Right ventricle myocardium inferior (tissue), 1 donor: ENCODE results near the gene PDE1A. TPM values are rescaled to one million over a fixed set of nuclear protein-coding genes. Genes with fewer than 3 reads are reported as not detected.
A peak's percentile ranks its signal among the peaks of the same experiment; 100 is the strongest.

ENCODE experiments used
- ATAC-seq: fragments of 200-7000 bp; cut with Tn5 transposase; one replicate; pipeline ENCODE4 v1.9.1; 2020; ENCODE audit warnings: mild to moderate bottlenecking, moderate library complexity
- DNase-seq: peaks from one replicate; pipeline ENCODE4 v3.0.0; 2021; ENCODE audit errors: missing footprints
- intact Hi-C: fragments of 100-400 bp; cut with DNase I; formaldehyde crosslinking; loops from one replicate; pipeline ENCODE4 v1.11.0; 2022
- total RNA-seq: library from RNA; stranded (reverse); fragmentation: NEBNext Ultra II Directional; extraction: Animal tissue kit (Norgen Biotek cat#: 25700); gene quantifications from one replicate; pipeline ENCODE4 v1.2.1, GENCODE V29; 2021
- donor health status: DM: no; HTN: yes; CAD: no; lungs with severe emphysema.

Gene PDE1A
- total RNA-seq, 1 donor from 2014 or later: 14.6 TPM

DNA sequence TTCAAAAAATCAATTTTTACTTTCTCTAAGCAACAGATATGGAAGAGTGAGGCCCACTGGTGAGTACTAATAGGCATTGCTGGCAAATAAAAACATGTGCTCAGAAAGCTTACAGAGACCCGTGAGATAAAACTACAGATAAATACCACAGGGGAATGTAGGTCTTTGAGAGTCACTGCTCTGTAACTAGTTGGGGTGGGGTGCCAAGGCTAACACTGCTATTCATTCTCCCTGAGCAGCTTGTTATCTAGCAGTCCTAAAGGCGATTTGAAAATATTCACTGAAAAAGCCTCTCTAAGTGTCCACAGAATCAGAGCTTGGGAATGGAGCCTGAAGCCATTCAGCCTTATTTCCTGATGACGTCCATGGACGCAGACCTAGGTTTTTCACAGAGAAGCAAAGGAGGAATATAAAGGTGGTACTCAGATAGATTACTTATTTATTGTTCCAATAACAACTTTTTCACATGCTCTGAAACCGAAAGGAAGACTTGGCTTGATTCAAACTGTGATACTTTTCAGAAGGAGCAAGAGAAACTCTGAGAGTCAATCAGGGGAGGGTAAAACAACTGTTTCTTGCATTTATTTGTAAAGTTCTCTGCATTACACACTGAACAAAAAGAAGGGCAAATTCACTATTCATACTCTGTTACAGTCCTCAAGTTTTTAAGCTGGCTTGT lies 252.8 kb downstream of the PDE1A start:
- DNase-seq (no peak), ATAC-seq (no peak)
- intact Hi-C loops: no loop called here

DNA sequence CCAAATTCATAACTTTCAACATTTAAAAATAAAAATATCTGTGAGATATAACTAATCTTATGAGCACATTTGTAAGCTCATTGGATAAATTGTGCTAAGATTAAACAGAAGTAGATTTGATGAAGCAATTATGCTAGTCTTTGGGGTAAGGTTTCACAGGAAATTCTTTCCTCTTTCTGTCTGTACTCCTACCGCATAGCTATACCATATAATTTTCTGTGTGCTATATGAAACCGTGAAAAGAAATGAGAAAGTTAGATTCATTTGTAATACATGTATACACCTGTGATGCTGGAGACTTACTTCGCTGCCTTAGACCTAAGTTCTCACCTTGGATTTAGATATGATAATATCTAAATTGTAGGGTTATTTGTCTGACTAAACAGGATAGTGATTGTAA lies 256.5 kb downstream of the PDE1A start:
- DNase-seq (no peak), ATAC-seq (no peak)
- intact Hi-C loops: no loop called here

DNA sequence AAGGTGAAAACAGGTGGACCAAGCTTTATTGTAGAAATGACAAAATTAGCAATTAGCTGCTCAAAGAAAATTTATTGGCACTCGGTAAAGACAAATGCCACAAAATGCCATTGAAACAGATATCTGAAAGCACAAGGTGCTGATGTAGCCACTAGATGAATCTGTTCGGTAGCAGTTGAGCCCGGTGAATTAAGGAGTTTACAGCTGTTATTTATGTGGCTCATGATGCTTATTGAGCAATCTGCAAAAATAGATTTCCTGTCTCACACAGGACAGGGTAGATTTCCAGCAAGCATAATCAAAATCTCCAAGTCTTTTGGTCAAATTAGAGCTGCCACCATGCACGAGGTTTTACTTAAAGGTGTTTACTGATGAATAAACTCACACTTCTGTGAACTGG lies 259.0 kb downstream of the PDE1A start:
- DNase-seq (no peak), ATAC-seq (no peak)
- intact Hi-C loops: no loop called here

DNA sequence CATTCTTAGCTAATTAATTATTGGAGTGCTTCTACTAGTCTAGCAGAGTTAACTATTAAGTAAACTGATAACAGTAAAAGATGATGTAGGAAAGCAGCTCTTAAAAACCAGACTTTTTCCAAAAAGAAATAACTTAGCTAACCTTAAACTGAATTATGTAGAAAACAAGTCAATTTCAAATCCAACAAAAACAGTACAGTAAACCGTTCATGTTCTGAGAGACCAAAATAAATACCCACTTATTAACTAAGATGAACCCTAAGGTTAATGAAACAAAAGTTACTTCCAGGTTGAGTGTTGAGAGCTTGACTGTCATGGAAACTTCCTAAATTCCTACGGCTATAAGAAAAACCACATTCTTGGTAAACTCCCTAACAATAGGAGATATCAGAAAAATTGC lies 260.0 kb downstream of the PDE1A start:
- no peak for ATAC-seq
- intact Hi-C loops: no loop called here
- DNase-seq: no peak

DNA sequence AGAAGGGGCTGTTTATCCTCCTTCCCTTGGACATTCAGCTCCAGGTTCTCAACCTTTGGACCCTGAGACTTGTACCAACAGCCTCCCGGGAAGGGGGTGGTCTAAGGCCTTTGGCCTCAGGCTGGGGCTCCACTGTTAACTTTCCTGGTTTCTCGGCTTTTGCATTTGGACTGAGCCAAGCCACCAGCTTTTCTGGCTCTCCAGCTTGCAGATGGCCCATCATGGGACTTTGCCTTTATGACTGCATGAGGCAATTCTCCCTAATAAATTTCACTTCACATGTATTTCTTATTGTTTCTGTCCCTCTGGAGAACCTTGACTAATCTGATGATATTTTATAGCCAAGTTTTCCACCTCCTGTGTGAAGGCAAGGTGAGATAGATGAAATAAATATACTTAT lies 260.4 kb downstream of the PDE1A start:
- no peak for ATAC-seq
- intact Hi-C loops: no loop called here
- no peak for DNase-seq

DNA sequence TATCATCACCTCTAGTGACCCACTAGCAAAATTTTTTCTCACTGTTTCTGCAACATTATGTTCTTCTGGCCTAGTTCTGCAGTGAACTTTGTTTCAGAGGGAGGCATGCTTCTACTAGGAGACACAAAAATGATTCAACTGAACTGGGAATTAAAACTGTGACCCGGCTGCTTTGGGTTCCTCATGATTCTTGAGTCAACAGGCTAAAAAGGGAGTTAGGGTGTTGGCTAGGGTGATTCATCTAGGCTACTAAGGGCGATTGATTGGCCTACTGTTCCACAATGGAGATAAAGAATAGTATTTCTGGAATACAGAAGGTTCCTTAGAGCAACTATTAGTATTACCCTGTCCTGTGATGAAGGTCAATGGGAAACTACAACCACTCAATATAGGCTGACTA lies 261.6 kb downstream of the PDE1A start:
- no peak for ATAC-seq
- no peak for DNase-seq
- intact Hi-C loops: no loop called here

DNA sequence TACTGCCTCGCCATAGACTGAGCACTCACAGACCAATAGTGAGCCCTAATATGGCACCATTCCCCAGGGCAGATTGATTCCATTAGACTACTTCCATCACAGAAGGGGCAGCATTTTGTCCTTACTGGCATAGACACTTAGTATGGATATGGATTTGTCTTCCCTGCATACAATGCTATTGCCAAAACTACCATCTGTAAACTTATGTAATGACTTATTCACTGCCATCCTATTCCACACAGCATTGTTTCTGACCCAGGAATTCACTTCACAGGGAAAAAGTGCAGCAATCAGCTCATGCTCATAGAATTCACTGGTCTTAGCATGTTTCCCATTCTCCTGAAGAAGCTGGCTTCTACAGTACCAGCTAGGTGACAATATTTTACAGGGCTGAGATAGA lies 262.1 kb downstream of the PDE1A start:
- DNase-seq (no peak), ATAC-seq (no peak)
- intact Hi-C loops: no loop called here

DNA sequence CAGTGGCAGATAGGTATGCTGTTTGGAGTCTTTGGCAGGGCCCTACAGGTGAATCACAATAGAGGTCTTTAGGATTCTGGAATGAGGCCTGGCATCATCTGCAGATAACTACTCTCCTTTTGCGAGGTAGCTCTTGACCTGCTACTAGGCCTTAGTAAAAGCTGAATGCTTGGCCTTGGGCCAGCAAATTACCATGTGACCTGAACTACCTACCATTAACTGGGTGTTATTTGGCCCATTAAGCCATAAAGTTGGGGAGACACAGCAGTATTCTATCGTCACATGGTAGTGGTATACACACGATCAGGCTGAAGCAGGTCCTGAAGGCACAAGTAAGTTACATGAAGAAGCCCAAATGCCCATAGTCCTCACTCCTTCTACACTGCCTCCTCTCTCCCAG lies 263.0 kb downstream of the PDE1A start:
- DNase-seq (no peak), ATAC-seq (no peak)
- intact Hi-C loops: no loop called here

DNA sequence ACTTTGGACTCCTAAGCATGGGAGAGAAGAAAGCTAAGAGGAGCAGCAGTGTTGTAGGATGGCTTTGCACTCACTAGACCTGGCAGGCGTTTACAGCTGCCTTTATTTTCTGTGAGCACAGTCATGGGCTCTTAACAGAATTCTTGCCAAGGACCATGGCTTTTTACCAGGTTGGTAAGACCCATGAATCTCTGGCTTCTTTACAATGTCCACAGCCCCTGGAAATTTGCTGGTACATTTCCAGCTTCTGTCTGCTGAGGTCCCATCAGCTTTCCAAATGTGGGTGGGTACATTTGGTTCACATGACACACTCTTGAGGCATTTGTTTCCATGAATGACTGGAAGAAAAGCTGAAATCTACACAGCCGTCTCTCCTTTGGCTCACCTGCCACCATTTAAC lies 278.5 kb downstream of the PDE1A start:
- DNase-seq: no peak
- intact Hi-C loops: no loop called here
- ATAC-seq: no peak

DNA sequence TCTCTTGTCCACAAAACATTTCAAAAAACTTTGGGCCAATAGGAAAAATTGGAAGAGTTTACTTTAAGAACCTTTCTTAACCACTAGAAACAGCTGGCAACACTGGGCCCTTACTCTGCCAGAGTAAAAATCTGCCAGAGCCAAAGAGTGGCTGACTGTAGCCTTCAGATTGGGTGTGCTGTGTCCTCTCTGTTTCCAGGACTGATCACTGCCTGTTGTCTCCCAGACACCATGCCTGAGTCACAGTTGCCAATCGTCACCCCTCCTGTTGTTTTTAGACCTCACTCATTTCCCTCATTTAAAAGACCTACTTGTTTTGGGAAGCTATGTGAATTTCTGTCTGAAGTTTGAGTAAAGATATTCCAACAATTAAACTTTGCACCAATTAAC lies 282.1 kb downstream of the PDE1A start:
- peak; percentile 94 for ATAC-seq
- DNase-seq: no peak
- intact Hi-C loops: no loop called here

DNA sequence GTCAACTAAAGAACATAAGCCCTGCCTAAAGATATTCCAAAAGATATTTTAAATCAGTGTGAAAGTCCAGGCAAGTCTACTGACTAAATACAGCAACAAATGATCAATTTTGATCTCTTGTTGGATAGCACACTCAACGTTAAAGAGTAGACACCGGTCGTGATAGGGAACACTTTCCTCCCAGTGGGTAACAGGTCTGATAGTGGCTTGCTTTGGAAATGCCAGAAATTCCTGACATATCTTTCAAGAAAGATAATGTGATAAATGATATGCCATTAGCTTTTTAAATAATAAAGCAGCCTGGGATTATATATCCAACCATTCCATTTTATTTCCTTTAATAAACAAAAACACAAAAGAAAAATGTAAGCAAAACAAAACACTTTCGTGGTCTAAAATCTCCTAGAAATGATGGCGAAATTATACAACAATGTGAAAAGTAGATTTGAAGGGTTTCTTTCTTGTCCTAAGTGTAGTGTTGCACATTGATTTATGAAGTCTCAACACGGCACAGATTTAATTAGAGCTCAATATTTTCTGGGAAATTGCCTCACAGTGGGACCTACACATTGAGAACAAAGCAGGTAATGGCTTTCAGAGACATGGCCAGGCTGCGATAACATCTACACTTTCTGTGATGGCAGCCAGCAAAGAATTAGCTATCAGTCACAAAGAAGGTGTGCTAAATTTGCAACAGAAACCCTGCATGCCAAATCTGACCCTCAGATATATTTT lies 282.6 kb downstream of the PDE1A start:
- intact Hi-C loops: no loop called here
- no peak for ATAC-seq
- no peak for DNase-seq

DNA sequence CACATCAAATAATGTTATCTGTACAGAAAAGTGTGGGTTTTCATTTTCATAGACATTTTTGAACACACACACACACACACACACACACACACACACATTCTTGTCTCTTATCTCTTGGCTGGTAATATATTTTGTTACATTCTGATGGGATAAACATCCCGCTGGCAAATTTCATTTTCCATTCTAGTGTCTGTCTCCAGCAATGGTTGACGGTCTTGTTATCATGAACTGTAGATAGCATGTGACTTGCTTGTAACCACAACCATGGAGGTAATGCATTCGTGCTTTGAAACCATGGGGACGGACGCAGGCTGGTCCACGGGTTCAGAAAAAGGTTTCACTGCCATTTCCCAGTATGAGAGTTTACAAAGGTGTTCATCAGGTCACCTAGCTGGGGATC lies 284.8 kb downstream of the PDE1A start:
- ATAC-seq (no peak), DNase-seq (no peak)
- intact Hi-C loops: no loop called here

DNA sequence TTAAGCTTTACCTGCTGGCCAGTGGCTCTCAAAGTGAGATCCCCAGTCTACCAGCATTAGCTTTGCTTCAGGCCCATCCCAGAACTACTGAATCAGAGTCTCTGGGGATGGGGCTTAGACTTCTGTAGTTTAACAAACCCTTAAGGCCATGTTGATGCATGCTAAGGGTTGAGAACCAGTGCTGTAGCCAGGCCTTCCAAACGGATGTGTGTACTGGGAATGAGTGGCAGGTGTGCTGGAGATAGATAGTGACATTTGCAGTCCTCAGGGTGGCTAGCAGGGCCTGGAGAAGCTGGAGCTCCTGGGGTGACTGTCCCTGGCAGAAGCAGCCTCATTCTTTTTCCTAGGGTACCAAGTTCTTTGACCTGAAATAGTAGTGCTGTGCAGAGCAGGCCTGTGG lies 292.6 kb downstream of the PDE1A start:
- ATAC-seq: no peak

DNA sequence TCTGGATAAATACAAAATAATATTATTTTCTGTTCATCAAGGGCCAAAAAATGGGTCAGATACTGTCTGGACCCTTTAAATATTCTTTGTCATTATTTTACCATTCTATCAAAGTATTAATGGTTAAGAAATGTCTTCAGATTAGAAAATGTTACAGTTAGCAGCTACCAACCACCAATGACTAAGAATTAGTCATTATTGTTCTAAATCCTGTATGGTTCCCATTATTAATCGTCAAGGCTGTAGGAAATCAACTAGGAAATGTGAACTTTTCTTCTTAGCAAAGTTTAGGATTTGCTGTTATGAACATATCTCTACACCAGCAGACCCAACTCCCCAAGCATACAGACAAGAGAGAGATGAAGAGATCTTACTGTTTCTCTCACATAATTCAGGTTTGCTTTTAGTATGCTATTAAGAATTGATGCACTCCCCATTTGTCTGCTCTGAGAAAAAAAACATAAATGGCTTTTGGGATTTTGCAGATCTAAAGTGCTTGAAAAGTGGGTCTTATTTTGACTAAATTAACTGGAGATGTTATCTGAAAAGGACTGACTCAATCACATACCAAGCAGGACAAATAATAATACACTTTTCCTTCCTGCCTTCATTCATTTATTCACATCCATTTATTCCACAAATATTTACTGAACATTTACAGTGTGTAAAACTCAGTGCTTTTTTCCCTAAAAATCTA lies 293.5 kb downstream of the PDE1A start:
- DNase-seq: no peak
- no peak for ATAC-seq
- intact Hi-C loops: no loop called here

More for the DNA sequence above, 292.6 kb downstream of the PDE1A start:
- DNase-seq: no peak
- intact Hi-C loops: no loop called here

DNA sequence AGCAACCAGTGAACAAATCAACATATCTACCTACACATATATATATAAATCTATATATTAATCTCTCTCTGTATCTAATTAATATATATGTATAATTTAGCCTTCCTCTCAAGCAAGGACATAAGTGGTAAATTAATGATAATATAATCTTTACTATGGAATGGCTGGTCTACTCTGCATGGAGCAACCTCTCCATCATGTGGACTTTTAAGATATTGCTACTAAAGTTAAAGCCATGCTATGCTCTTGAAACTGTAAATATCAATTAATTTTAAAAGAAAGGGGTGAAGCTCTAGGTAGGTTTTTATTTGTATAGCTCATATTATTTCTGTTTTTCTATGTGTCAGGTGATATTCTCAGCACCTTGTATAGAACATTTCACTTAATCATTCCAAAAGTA lies 294.2 kb downstream of the PDE1A start:
- no peak for DNase-seq
- intact Hi-C loops: no loop called here
- ATAC-seq: no peak

DNA sequence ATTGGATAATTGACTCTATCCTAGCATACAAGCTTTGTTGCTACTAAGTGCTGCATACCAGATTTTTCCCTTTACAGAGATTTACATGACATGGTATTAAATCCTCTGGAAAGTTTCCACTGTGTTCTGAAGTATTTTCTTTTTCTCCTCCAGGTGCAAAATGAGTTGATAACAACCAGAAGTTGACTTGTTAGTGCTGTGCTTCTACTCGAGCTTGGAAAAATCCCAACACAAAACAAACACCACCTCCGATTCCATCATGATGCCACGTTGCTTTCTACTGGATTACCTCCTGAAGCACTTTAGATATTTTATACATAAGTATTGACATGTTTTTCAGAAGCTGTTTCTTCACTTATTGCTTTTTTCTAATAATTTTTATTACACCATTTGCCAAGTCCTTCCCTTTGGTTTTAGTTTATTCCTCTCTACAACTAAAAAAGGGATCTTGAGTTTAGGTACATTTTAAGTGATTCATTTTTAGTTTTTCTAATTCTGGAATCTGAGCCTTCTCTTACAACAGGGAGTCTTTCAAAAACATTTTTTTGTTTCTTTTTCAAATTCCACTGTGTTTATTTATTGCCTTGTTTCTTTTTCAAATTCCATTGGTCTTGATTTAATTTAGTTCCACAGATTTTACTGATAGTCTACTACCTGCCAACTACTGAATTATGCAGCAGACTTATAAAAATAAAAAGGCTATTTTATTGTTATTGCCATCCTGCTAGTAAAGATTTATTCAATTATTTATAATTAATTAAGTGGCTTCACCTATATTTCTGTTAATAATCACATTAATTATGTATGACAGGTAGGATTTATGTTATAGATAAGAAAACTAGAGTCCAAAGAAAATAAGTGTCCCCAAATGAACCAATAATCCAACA lies 297.8 kb downstream of the PDE1A start:
- no peak for DNase-seq
- intact Hi-C loops: no loop called here
- no peak for ATAC-seq

DNA sequence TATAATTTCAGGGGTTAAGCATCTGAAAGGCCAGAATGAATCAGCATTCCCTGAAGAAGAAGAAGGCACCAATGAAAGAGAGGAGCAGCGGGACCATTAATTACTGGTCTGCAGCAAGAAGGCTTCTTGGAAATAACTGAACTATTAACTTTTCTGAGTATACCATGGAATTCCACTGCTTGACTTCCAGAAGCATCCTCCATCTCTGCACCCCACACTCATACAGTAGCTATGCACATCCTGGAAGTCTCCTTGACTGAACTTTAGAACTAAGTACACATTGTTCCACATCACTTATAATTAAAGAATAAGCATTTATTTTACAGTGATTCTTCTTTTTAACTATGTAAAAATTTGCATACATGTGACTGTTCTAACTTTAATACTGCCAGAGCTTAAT lies 309.6 kb downstream of the PDE1A start:
- DNase-seq (no peak), ATAC-seq (no peak)
- intact Hi-C loops: no loop called here

DNA sequence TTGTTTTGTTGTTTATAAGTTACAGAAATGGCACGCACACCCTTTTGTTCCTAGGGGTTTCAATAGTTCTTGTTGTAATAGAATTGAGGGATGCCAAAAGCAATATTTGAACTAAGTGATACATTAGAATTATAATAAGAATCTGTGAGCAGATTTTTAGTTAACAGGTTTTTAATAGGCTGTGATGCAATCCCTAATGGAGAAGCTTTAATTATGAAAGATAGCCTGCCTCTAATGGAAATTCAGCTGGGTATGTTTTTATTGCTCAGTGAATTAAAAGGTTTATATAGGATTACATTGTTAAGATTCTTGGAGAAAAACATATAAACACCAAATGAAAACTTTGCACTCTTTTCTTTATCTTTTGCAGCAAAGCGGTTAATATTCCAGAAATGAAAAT lies 310.1 kb downstream of the PDE1A start:
- intact Hi-C loops: no loop called here
- no peak for ATAC-seq
- DNase-seq: no peak

DNA sequence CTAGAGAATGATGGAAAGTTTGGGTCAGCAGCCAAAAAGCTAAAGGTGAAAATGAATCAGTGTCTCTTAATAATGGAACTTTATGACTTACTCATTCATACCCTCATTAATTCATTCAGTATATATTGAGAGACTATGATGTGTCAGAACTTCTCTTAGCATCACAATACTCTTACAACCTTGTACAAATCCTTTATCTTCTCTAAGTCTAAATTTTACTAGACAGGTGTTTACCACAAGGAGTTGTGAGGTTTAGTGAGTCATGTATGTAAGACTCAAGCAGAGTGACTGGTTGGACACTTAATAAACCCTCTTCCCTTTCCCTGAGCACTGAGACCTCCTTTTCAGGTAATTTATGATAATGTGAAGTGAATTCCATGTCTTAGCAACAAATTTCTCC lies 311.6 kb downstream of the PDE1A start:
- DNase-seq (no peak), ATAC-seq (no peak)
- intact Hi-C loops: no loop called here
